Ecto neural progenitor cell (in vitro differentiated cells): Measurements from ENCODE around the gene POR.

Experiments used
- DNase-seq: peaks from one replicate; pipeline ENCODE4 v3.0.0-alpha.2; 2018; ENCODE audit warnings: low spot score

POR gene

DNA sequence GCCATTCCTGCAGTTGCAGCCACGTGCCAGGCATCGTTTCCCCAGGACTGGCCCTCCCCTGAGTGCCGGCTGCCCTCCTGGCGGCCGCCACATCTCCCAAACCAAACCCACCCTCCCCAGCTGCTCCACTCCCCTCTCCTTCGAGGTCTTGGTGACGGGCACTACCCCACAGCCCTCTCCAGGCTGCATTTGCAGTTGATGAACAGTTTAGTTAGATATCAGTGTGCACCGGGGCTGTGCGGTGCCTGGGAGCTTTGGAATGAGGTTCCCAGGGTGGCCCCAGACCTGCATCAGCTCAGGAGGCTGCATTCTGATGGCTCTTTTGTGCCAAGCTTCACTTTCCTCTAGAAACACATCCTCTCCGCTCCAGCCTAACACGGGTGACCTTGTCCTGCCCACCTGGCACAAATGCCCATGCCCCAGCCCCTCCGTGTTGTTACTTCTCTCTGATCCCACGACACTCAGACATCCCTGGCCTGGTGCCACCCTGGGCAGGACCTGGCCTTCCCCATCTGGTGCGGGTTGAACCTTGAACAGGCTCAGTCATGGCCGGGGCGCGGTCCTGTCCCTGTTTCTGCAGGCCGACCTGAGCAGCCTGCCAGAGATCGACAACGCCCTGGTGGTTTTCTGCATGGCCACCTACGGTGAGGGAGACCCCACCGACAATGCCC, 64.9 kb downstream of the POR start:
- no peak for DNase-seq

DNA sequence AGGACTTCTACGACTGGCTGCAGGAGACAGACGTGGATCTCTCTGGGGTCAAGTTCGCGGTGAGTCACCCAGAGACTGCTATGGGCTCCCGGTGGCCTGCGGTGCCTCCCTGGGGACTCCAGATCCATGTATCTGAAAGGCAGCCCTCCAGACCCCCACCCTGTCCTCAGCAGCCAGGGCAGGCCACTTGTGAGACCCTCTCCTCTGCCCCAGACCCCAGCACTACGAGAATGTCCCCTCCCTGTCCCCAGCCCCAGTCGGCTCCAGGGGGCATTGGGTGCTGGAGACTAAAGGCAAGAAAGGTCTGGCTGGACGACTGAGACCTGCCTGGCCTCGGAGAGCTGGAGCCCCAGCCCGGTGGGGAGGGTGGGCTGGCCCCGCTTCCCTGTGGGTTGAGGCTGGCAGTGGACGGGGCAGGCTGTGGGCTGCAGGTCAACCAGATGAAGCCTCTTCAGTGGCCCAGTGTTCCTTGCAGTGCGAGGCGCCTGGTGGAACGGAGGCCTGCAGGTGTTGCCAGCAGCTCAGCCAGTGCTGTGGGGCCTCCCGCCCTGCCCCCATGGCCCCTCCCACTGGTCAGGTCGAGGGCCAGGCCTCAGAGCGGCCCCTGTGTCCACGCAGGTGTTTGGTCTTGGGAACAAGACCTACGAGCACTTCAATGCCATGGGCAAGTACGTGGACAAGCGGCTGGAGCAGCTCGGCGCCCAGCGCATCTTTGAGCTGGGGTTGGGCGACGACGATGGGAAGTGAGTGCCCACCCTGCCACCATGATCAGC, 65.7 kb downstream of the POR start:
- no peak for DNase-seq

DNA sequence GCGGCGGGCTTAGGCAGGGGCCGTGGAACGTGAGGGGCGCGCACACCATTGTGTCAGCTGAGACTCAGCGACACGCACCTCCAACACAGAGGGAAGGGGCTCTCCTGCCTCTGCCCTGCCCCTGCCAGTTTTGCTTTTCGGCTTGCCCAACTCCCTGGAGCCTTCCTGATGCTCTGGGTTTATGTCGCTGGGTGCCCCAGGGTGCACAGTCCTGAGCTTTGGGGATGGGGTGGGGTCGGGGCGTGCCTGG, 66.2 kb downstream of the POR start:
- no peak for DNase-seq

DNA sequence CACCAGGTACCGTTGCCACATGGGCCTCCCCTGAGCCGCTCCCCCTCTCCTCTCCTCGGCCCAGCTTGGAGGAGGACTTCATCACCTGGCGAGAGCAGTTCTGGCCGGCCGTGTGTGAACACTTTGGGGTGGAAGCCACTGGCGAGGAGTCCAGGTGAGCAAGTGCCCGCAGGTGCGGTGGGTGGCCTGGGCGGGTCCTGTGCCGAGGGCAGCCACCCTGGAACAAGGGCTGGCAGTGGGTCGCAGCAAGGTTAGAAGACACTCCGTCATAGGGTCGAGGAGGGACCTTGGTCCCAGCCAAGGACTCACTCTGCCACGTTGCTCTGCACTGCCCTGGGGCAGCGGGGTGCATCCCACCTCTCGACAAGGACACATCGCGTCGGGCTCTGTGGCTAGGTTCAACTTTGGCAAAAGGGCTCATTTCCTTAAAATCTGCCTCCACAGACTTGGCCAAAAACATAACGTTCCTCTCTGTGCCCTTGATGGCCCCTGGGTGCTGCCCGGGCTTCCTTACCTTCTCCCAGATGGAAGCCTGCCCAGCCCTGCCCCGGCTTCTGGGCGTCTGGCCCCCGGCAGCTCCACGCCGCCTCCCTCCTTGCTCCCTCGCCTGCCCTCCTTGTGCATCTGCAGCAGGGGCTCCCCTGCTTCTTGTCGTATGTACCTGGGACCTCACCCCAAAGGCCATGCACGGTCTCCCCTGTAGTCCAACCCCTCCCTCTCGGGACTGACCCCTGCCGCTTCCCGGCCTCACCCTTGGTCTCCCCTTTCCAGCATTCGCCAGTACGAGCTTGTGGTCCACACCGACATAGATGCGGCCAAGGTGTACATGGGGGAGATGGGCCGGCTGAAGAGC, 66.7 kb downstream of the POR start:
- no peak for DNase-seq

DNA sequence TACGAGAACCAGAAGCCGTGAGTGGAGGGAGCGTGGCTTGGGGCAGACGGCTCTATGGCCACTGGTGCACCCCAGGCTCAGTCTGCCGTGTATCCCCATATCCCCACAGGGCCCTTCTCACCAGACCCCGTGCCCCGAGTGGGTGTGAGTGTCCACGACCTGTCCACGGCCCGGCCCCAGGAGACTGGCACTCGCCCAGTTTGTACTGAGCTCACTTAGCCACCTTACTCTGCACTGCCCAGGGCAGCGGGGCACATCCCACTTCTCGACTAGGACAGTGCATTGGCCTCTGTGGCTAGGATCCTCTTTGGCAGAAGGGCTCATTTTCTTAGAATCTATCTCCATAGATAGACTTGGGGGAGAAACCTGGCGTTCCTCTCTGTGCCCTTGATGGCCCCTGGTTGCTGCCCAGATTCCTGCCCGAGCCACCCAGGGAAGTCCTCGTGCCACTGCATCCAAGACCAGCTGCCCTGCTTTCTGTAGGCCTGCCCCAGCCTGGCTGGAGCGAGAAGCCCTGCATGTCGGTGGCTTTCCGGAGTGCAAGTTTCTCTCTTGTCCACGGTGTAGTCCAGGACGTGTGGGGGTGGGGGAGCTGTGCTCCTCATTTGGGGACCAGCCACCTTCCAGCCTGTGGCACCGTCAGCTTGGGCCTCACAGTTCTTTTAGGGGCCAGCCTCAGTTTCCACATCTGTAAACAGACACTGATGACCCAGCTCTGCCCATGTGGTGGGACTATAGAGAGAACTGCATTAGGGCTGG, 67.5 kb downstream of the POR start:
- no peak for DNase-seq

DNA sequence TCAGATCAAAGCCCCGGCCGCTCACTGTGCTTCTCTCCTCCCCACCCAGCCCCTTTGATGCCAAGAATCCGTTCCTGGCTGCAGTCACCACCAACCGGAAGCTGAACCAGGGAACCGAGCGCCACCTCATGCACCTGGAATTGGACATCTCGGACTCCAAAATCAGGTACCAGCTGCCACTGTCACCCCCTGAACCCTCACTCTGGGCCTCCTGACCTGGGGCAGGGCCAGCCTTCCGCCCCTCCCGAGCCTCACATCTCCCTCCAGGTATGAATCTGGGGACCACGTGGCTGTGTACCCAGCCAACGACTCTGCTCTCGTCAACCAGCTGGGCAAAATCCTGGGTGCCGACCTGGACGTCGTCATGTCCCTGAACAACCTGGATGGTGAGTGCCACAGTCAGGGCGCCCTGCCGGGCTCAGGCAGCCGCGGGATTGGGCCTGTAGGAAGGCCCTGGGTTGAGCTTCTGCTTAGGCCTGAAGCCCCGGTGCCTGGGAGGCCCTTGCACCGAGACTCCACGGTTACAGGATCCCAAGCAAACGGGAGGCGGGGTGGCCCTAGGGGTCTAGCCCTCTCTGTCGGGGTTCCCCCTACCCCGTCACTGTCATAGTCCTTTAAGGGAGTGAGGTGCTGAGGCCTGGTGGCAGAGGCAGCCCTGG, 68.6 kb downstream of the POR start:
- no peak for DNase-seq

DNA sequence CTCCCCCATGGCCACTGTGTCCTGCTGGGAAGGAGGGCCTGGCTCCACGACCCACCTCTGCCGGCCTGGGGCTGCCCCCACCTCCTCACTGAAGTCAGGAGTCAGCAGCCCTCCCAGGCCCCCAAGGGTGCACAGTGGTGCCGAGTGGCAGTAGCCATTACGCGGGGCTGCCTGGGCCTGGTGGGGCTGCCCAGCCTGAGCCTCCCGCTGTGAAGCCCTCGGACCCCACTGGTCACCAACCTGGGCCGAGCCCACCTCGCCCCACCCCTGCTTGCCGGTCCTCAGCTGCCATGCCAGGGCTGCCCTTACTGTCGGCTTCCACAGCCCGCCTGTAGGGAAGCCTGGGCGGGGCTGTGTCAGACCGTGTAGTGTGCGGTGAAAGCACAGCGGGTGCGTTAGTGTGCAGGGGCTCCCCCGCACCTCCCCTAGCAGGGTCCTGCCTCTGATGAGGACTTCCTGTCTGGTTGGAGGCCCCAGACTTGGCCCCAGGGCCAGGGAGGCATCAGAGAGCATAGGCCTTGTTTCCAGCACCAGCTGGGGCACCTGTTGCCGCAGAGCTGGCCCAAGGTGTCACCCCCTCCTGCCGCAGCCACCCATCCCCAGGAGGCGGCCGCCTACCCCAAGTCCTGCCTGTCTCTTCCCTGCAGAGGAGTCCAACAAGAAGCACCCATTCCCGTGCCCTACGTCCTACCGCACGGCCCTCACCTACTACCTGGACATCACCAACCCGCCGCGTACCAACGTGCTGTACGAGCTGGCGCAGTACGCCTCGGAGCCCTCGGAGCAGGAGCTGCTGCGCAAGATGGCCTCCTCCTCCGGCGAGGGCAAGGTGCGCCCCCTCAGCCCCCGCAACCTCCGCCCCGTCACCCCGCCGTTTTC, 69.4 kb downstream of the POR start:
- no peak for DNase-seq

DNA sequence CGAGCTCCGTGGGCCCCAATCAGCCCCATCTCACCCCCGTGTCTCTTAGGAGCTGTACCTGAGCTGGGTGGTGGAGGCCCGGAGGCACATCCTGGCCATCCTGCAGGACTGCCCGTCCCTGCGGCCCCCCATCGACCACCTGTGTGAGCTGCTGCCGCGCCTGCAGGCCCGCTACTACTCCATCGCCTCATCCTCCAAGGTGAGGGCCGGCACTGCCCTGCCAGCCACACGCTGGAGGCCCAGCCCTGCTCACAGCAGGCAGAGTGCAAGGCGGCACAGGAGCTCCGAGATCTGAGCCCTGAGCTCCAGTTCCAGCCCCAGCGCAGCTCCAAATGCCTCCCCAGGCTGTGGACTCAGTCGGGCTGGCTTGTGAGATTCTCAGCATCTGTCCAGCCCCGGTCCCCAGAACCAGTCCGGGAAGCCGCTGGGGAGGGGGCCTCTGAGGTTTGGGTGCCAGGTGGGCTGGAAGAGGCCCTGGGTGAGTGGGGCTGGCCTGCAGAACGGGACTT, 70.1 kb downstream of the POR start:
- no peak for DNase-seq

DNA sequence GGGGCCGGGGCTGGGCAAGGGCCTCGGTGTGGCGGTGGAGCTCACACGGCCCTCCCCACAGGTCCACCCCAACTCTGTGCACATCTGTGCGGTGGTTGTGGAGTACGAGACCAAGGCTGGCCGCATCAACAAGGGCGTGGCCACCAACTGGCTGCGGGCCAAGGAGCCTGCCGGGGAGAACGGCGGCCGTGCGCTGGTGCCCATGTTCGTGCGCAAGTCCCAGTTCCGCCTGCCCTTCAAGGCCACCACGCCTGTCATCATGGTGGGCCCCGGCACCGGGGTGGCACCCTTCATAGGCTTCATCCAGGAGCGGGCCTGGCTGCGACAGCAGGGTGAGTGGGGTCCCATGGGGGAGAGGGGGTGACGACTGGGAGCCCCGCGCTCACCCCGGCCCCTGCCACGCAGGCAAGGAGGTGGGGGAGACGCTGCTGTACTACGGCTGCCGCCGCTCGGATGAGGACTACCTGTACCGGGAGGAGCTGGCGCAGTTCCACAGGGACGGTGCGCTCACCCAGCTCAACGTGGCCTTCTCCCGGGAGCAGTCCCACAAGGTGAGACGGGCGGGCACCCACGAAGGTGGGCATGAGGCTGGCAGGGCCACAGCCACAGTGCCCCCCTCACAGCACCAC, 70.7 kb downstream of the POR start:
- no peak for DNase-seq

DNA sequence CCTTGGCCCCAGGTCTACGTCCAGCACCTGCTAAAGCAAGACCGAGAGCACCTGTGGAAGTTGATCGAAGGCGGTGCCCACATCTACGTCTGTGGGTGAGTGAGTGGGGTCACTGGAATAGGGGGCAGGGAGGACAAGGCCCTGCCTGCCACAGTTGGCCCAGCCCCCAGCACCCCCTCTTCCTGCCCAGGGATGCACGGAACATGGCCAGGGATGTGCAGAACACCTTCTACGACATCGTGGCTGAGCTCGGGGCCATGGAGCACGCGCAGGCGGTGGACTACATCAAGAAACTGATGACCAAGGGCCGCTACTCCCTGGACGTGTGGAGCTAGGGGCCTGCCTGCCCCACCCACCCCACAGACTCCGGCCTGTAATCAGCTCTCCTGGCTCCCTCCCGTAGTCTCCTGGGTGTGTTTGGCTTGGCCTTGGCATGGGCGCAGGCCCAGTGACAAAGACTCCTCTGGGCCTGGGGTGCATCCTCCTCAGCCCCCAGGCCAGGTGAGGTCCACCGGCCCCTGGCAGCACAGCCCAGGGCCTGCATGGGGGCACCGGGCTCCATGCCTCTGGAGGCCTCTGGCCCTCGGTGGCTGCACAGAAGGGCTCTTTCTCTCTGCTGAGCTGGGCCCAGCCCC, 71.3 kb downstream of the POR start:
- DNase-seq, result no peak

DNA sequence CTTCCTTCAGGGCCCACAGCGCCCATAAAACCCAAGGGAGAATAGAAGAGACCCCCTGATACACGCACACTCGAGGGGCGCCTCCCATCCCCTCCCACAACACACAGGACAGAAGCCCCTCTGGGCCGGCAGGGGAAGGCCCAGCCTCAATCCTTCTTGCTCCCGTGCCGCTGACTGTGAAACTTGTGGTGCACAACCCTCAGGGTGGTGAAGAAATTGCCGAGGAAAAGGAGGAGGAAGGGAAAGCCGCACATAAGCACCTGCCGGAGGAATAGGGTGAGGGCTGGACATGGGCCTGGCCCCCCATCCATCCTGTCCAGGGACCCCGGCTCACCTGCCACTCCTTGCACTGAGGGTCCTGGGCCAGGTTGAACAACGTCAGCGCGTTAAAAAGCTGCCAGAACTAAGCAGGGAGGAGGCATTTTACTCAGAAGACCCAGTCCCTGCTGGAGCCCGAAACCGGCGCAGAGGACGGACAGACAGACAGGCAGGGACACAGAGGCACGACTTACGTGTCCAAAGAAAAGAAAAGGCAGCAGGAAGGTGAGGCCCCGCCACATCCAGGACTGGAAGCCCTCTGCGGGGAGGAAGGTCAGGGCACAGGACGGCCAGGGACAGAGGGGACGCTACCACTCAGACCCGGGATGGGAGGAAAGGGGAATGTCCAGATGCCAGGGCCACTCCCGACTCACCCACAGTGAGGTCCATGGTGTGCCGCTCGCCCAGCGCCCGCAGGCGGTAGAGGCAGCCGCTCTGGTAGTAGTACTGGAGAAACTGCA, 72.3 kb downstream of the POR start:
- DNase-seq, result no peak

DNA sequence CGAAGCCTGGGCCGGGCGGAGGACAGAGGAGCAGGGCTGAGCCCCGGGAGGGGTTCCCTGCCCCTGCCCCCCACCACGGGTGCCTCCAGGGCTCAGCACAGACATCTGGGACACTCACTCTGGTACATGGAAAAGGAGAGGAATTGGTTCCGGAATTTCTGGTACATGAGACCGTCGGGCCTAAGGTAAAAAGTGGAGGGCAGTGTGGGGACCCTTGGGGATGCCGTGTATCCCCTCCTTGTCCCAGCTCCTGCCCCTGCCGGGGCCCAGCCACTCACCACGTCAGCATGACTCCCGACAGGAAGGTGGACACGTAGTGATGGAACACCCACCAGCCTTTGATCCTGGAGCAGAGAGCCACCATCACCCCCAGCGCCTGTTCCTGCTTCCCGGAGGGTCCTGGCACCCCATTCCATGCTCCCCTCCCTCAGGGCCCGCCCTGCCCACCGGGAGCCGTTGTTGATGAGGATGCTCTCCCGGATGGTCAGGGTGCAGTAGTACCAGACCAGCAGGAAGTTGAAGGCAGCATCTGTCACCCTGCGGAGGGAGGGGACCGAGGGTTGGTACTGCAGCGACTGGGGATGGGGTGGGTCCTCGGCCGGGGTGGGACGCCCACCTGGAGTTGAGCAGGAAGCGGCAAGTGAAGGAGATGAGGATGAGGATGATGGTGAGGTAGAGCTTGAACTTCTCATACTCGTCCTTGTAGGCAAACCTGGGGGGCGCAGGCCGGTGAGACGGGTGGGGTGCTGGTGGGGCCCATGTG, 73.0 kb downstream of the POR start:
- no peak for DNase-seq

DNA sequence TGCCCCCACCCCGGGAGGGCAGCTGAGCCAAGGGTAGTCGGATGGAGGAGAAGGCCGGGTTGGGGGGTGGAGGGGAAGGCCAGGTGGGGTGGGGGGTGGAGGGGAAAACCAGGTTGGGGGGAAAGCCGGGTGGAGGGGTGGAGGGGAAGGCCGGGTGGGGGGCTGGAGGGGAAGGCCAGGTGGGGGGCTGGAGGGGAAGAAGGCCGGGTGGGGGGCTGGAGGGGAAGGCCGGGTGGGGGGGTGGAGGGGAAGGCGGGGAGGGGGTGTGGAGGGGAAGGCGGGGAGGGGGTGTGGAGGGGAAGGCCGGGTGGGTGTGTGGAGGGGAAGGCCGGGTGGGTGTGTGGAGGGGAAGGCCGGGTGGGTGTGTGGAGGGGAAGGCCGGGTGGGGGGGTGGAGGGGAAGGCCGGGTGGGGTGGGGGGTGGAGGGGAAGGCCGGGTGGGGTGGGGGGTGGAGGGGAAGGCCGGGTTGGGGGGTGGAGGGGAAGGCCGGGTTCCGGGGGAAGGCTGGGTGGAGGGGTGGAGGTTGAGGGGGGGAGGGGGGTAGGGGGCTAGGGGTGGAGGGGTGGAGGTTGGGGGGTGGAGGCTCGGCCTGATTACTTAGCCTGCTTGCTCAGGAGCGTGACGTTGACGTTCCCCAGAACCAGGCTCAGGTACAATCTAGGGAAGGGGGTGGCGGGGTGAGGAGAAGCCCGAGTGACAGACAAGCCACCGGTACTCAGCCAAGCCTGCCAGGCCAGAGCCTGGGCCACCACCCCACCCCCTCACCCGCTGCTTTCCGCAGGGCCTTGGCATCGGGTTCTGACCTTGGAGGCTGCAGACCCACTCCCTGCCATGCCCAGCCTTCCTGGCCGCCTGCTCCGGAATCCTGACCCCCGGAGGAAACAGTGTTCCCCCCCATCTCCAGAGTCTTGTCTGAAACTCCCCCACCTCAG, 73.9 kb downstream of the POR start:
- DNase-seq, result no peak

DNA sequence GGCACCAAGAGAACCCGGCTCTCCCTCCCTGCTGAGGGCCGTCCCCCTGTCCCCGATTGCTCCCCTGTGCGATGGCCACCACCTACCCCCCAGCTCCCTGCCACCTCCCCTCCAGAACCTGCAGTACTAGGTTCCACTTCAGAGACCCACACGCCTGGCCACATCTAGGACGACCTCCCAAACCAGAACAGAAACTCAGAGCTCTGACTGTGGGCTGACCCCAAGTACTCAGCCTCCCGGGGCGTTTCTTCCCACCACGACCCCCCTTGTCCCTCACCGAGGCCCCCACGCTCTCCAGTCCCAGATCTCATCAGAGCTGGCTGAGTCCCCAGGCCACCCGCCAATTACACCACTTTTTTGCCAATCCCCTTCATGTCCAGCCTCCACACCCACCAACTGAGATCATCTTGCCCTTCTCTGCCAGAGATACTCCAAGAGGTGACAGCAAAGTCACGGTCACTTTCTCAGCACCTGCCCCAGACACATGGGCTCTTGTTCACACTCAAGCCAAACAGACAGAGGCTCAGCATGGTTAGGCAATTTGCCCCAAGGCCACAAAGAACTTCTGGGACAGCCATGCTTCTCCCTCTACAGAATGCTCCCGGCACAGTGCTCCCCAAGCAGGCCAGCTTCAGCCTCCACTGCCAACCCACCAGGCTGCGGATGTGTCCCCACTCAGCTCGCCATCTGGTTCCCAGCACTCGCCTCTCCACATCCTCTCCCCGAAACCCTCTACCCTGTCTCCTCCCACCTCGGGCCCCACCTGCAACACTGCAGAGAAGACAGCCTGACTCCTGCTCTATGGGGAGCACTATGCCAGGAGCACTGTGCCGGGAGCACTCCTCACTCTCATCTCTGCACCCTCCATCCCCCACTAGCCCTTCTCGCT, 74.8 kb downstream of the POR start:
- DNase-seq, result no peak

DNA sequence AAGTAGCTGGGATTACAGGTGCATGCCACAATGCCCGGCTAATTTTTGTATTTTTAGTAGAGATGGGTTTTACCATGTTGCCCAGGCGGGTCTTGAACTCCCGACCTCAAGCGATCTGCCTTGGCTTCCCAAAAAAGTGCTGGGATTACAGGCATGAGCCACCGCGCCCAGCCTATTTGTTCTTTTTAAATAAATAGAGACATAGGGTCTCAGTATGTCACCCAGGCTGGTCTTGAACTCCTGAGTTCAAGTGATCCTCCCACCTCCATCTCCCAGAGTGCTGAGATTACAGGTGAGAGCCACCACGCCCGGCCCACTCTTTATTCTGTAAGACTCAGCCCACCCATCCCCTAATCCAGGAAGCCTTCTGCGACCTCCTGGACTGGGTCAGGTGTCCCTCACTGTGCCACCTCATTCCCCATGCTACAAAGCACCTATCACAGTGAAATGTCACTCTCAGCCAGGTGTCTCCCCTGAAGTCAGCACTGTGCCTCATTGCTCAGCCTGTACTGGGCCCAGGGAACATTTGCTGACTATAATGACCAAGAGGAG, 76.7 kb downstream of the POR start:
- no peak for DNase-seq
